ENCODE results near the gene NDUFAF5.
A peak's percentile ranks its signal among the peaks of the same experiment; 100 is the strongest.

NDUFAF5 gene

DNA sequence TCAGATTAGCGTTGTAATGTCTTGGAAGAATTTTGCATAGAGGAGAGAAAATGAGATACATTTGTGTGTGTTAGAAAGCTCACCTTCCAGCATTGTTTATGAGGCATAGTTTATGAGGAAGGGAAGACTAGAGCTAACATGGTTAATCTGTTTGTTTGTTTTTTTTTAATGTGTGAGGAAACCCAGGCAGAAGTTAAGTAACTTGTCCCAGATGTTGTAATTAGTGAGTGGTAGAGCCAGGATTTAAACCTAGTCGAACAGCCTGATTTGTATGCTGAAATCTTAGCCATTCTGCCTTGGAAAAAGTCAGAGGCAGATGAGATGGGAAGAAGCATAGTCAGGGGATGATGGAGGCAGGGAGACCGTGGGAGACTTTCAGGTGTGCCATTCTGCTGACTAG lies 29.1 kb downstream of the NDUFAF5 start:
- TF ChIP-seq, protein P1, sequence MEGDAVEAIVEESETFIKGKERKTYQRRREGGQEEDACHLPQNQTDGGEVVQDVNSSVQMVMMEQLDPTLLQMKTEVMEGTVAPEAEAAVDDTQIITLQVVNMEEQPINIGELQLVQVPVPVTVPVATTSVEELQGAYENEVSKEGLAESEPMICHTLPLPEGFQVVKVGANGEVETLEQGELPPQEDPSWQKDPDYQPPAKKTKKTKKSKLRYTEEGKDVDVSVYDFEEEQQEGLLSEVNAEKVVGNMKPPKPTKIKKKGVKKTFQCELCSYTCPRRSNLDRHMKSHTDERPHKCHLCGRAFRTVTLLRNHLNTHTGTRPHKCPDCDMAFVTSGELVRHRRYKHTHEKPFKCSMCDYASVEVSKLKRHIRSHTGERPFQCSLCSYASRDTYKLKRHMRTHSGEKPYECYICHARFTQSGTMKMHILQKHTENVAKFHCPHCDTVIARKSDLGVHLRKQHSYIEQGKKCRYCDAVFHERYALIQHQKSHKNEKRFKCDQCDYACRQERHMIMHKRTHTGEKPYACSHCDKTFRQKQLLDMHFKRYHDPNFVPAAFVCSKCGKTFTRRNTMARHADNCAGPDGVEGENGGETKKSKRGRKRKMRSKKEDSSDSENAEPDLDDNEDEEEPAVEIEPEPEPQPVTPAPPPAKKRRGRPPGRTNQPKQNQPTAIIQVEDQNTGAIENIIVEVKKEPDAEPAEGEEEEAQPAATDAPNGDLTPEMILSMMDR (conservative IDR thresholded peaks at IDR 0.05) = no peak
- no peak overlapping the region for H3K27ac ChIP-seq

DNA sequence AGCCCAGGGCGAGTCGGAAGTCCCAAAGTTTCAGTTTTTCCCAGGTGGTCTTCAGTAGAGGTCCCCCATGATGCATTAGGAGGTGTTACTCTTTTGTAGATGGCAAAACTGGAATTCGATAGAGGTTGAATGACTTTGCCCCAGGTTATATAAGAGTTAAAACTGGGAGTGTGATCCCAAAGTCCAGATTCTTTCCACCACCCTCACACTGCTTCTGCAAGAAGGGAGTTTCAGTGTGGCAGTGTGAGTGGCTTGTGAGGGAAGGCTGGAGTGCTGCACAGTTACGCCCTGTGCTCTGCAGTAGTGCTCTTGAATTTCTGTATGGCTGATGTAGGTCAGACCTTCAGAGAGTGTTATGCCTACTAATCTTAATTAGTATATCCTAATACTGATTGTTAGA lies 29.8 kb downstream of the NDUFAF5 start:
- TF ChIP-seq, protein P1 (conservative IDR thresholded peaks at IDR 0.05) = no peak
- H3K27ac ChIP-seq = no peak overlapping the region

DNA sequence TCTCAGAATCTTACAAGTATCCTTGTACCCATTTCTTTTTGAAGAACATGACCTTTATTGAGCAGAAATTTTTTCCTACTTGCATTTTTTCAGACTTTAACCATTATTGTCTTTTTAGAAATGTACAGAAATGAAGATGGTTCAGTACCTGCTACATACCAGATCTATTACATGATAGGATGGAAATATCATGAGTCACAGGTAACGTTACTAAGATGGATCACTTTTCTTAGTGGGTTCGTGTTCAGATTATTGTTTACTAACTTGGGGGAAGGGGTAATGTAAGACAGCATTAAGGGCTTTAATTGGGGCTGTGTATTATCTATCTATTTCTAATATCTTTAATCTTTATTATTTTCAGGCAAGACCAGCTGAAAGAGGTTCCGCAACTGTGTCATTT lies 31.9 kb downstream of the NDUFAF5 start:
- no peak overlapping the region for H3K27ac ChIP-seq
- TF ChIP-seq, protein P1 (conservative IDR thresholded peaks at IDR 0.05) = no peak

DNA sequence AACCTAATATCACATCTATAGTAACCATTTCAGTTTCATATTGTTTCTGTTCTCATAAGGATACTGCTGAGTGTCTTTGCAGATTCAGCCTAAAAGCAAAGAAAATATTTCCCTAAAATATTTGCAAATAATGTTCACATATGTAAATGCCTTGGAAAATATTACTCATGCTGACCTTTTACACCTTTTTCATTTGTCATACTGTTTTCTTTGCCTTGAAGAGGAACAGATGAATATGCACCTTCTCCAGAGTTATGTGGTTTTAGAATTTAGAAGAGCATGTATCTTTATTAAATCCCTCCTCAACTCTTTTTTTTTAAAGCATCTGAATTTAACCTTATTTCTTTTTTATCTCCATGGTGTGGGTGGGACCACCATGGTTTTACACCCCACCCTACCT lies 32.5 kb downstream of the NDUFAF5 start:
- TF ChIP-seq, protein P1 (conservative IDR thresholded peaks at IDR 0.05) = no peak
- no peak overlapping the region for H3K27ac ChIP-seq

DNA sequence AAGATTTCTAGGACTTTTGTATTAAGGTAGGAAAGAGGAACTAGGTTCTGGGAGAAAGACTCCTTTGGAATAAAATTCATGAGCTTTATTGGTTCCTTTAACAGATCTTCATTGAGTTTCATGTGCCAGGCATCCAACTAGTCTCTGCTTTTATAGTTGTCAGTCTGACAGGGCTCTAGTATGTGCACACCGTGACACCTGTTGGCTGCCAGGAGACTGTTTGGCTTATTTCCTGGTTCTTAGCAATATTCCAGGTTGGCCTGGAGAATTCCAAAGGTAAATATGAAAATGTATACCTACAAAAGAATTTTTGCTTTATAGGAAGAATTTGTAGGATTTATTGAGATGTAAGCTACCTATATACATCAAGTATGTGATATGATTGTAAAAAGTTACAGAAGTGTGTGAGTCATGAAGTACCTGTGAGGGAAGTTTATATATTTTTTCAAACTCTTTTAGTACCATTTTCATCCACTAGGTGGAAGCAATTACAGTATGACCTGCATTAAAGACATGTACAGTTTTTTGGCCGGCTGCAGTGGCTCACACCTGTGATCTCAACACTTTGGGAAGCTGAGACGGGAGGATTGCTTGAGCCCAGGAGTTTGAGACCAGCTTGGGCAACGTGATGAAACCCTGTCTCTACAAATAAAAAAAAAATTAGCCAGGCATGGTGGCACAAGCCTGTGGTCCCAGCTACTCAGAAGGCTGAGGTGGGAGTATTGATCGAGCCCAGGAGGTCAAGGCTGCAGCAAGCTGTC lies 35.2 kb downstream of the NDUFAF5 start:
- TF ChIP-seq, protein P1 (conservative IDR thresholded peaks at IDR 0.05) = peak; percentile 85
- H3K27ac ChIP-seq = peak overlapping the region; percentile 22; the same call in 1 of the 2 replicates

DNA sequence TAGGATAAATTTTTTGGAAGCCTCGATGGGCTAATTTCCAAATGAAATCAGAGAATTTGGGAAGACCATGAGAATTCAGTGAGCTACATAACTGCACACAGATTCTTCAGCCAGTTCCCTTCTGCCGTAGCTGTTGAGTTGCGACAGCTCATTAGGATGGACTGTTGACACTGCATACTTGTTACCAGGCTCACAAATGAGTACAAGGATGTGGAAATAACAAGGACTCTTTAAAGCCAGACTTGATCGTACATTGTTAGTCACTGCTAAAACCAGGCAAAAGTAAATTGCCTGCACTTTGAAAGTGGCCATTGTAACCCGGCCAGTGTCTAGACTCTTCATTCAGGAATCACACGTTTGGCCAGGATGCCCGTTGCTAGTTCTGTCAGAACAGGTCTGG lies 37.0 kb downstream of the NDUFAF5 start:
- TF ChIP-seq, protein P1 (conservative IDR thresholded peaks at IDR 0.05) = no peak
- no peak overlapping the region for H3K27ac ChIP-seq

DNA sequence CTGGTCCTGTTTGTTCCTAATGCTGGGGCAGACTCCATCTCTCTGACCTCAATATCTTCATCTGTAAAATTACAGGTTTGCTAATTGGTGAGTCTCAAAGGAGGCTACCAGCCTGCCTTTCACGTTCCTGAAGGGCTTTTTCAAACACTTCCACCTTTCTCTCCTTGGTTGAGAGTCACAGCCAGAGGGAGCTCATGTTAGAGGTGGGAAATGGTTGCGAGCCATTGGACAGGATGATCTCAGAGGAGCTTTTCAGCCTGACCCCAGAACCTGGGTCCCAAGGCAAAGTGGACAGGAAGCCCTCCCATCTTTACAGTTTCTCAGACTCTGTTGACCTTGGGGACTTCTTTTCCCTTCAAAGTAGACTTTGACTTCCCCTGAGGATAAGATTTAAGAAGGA lies 37.6 kb downstream of the NDUFAF5 start:
- TF ChIP-seq, protein P1 (conservative IDR thresholded peaks at IDR 0.05) = 0 out of 2 replicates have a peak, but pooled peaks have one; percentile 8

More for the DNA sequence above, 37.6 kb downstream of the NDUFAF5 start:
- H3K27ac ChIP-seq = no peak overlapping the region
